HPDE6-E6E7 (cell line): ENCODE measurements around the gene PCSK4.
"Not testable (repeated sequence)": the region's sequence is repeated elsewhere in the genome, so short reads cannot be mapped to it uniquely, and the experiment has no call there.

ENCODE experiments used
- DNase-seq: peaks from one replicate; pipeline ENCODE4 v3.0.0; 2011; ENCODE audit warnings: missing footprints; ENCODE audit errors: extremely low spot score

The PCSK4 gene

GRCh38 chr19:1453525-1454364 lies 36.4 kb downstream of the PCSK4 start:
- no peak for DNase-seq

- no peak for DNase-seq
Observed at GRCh38 chr19:1452802-1453524, 37.2 kb downstream of the PCSK4 start.

- DNase-seq, result no peak
Observed at GRCh38 chr19:1451916-1452801, 38.0 kb downstream of the PCSK4 start.

- DNase-seq, result no peak
Observed at GRCh38 chr19:1450735-1451731, 39.1 kb downstream of the PCSK4 start.

- DNase-seq, result no peak
Observed at GRCh38 chr19:1449467-1450442, 40.4 kb downstream of the PCSK4 start, which contains the start of gene APC2. Gene APC2, plus strand, starts transcription at chr19:1450121. Its CDS starts 2,881 bp downstream, at chr19:1453002.

- no peak for DNase-seq
Observed at GRCh38 chr19:1447944-1448343, 42.2 kb downstream of the PCSK4 start.

- DNase-seq, result no peak
Observed at GRCh38 chr19:1447504-1447903, 42.6 kb downstream of the PCSK4 start.

GRCh38 chr19:1446713-1447481 lies 43.3 kb downstream of the PCSK4 start:
- DNase-seq, result no peak

- DNase-seq, result no peak
Observed at GRCh38 chr19:1445932-1446712, 44.0 kb downstream of the PCSK4 start.

- no peak for DNase-seq
Observed at GRCh38 chr19:1445185-1445931, 44.8 kb downstream of the PCSK4 start.

GRCh38 chr19:1441677-1442438 lies 48.3 kb downstream of the PCSK4 start:
- no peak for DNase-seq

GRCh38 chr19:1441022-1441426 lies 49.1 kb downstream of the PCSK4 start:
- no peak for DNase-seq

- no peak for DNase-seq
Observed at GRCh38 chr19:1440418-1440801, 49.7 kb downstream of the PCSK4 start.

- not testable (repeated sequence) for DNase-seq
Observed at GRCh38 chr19:1439525-1440417, 50.4 kb downstream of the PCSK4 start.

- DNase-seq, result no peak
Observed at GRCh38 chr19:1438933-1439354, 51.2 kb downstream of the PCSK4 start.
